ENCODE measurements around the gene STIMATE.

GRCh38 chr3:52904552-52904951 lies 7.2 kb upstream of the STIMATE start:
- TF ChIP-seq CTCF (IDR thresholded peaks at IDR 0.05) = no peak
- no peak for TF ChIP-seq POLR2A (IDR thresholded peaks at IDR 0.05)
